GM21619 (cell line): ENCODE results near the gene AIM2.
A peak's percentile ranks its signal among the peaks of the same experiment; 100 is the strongest.

Experiments used
- ATAC-seq: cut with Tn5 transposase; IDR thresholded peaks from one replicate; pipeline ENCODE4 v1.9.1; 2021; ENCODE audit not compliant: unreplicated experiment

AIM2 gene

DNA sequence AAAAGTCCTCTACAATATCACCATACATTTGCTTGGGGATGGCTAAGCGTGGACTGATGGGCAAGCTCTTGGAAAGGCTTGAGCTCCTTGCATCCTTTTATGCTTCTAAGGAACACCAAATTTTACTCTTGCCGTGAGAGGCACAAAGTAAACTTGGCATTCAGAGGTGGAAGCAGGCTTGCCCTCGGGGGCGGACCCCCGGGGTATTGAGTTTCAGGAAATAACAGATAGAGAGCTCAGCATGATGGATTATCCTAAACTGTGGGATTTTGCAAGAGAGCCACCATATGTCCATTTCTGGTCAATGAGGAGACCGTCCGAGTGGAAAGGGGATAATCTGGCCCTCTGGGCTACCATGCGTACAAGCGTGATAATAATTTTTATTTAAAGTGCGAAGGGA is 52.8 kb downstream of the AIM2 start:
- no peak for ATAC-seq

- ATAC-seq, result peak; percentile 93
Measured at GRCh38 chr1:159015440-159015909, 61.1 kb downstream of the AIM2 start.

DNA sequence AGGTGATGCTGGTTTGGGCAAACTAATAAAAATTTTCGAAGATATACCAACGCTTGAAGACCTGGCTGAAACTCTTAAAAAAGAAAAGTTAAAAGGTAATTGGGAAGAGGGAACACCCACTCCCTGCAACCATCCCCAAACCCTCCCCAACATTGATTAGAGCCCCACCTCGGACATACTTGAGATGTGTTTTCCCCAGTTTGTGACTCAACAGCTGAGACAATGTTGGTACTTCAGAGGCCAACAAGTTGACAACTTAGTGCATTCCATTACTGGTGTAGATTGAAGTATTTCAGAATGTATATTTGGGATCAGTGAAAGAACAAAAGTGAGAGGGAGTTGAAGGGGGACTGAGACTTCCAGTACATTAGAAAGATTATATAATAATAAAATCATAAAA is 61.7 kb downstream of the AIM2 start:
- no peak for ATAC-seq

- ATAC-seq, result no peak
Measured at GRCh38 chr1:159014003-159014571, 62.5 kb downstream of the AIM2 start.

GRCh38 chr1:159012495-159012894 is 64.1 kb downstream of the AIM2 start:
- ATAC-seq, result peak; percentile 22
